RWPE1 (cell line): ENCODE results near the gene DPEP2NB.
A peak's percentile ranks its signal among the peaks of the same experiment; 100 is the strongest.

Experiments
- CTCF ChIA-PET: fragments of 350-600 bp; sonication (Branson Sonifier 250); formaldehyde crosslinking; extraction: SDS; loops from one replicate; lab custom pipeline; 2021; lab: Yijun Ruan, JAX
- POLR2A ChIA-PET: fragments of 400-600 bp; formaldehyde crosslinking; extraction: SDS; loops from one replicate; lab custom pipeline; 2020; ENCODE audit warnings: antibody characterized with exemption; ENCODE audit not compliant: low non-redundant PET; lab: Yijun Ruan, JAX
- DNase-seq: peaks from one replicate; pipeline ENCODE4 v3.0.0; 2012; ENCODE audit warnings: low spot score
- H3K27ac ChIP-seq: fragments of 450-650 bp; 2 replicates; pipeline ENCODE4 v1.5.1; 2017
- CTCF ChIP-seq: fragments of 450-650 bp; conservative IDR thresholded peaks from 2 replicates; pipeline ENCODE4 v1.5.1; 2017; ENCODE audit warnings: low read depth, mild to moderate bottlenecking

DPEP2NB gene

GRCh38 chr16:67969254-67970039, 46.3 kb downstream of the DPEP2NB start:
- CTCF ChIA-PET, result interaction anchor here (0.7 kb wide), 1 partner anchor 19 kb away, joined by 4 read pairs; no protein-coding TSS in a partner anchor
- TF ChIP-seq CTCF, result no peak
- DNase-seq, result no peak
- POLR2A ChIA-PET, result no interaction called here
- H3K27ac ChIP-seq, result peak overlapping the region; percentile 89

GRCh38 chr16:67968400-67969253, 47.1 kb downstream of the DPEP2NB start, which contains the start of gene SLC12A4:
SLC12A4 (minus strand) TSS chr16:67968637; CDS start chr16:67968553, 84 bp downstream.
- ChIA-PET CTCF (interaction anchor here (0.5 kb wide), 1 partner anchor 25 kb away, joined by 4 read pairs; no protein-coding TSS in a partner anchor), POLR2A (no interaction called here)
- TF ChIP-seq CTCF, result no peak
- peak; percentile 92 for DNase-seq
- peak within 1 kb of the TSS; percentile 89 for H3K27ac ChIP-seq

GRCh38 chr16:67967958-67968399, 47.7 kb downstream of the DPEP2NB start:
- no peak for DNase-seq
- peak overlapping the region; percentile 89 for H3K27ac ChIP-seq
- ChIA-PET POLR2A (no interaction called here), CTCF (interaction anchor here (0.5 kb wide), 1 partner anchor 26 kb away, joined by 4 read pairs; no protein-coding TSS in a partner anchor)
- no peak for TF ChIP-seq CTCF

- DNase-seq, result no peak
- no peak for TF ChIP-seq CTCF
- peak overlapping the region; percentile 89 for H3K27ac ChIP-seq
- POLR2A ChIA-PET, result interaction anchor here (0.6 to 1.0 kb wide), 2 partner anchors 16 to 729 kb away, joined by 3 read pairs; no protein-coding TSS in a partner anchor
- CTCF ChIA-PET, result interaction anchor here (0.5 kb wide), 1 partner anchor 27 kb away, joined by 4 read pairs; no protein-coding TSS in a partner anchor
Observed at GRCh38 chr16:67967183-67967957, 48.3 kb downstream of the DPEP2NB start.

GRCh38 chr16:67966549-67967182, 49.0 kb downstream of the DPEP2NB start:
- H3K27ac ChIP-seq, result peak overlapping the region; percentile 89
- no peak for DNase-seq
- ChIA-PET CTCF (no interaction called here), POLR2A (interaction anchor here (0.6 to 1.0 kb wide), 2 partner anchors 16 to 729 kb away, joined by 3 read pairs; no protein-coding TSS in a partner anchor)
- no peak for TF ChIP-seq CTCF
